Subcutaneous adipose tissue (tissue), 4 donors: ENCODE measurements around the gene IFNLR1. TPM values are rescaled to one million over a fixed set of nuclear protein-coding genes. Genes with fewer than 3 reads are reported as not detected.

Source experiments
- total RNA-seq, 4 donors: library from RNA; depleted of rRNA; stranded (reverse); fragments of >200 nt; gene quantifications; one replicate each; pipeline ENCODE4 v1.1.0, GENCODE V29; 2016
- TF ChIP-seq, protein P1 (sequence below): fragments of 450-650 bp; IDR thresholded peaks from one replicate; pipeline ENCODE4 v1.5.1; 2016; ENCODE audit warnings: low read depth, mild to moderate bottlenecking, control low read depth, antibody characterized with exemption, moderate library complexity

IFNLR1 gene
- total RNA-seq, 4 donors from 2014 or later, result 0.22 to 6.1 (median 0.49) TPM; not detected in 1

GRCh38 chr1:24114753-24115152 lies 72.3 kb downstream of the IFNLR1 start:
- TF ChIP-seq, protein P1, sequence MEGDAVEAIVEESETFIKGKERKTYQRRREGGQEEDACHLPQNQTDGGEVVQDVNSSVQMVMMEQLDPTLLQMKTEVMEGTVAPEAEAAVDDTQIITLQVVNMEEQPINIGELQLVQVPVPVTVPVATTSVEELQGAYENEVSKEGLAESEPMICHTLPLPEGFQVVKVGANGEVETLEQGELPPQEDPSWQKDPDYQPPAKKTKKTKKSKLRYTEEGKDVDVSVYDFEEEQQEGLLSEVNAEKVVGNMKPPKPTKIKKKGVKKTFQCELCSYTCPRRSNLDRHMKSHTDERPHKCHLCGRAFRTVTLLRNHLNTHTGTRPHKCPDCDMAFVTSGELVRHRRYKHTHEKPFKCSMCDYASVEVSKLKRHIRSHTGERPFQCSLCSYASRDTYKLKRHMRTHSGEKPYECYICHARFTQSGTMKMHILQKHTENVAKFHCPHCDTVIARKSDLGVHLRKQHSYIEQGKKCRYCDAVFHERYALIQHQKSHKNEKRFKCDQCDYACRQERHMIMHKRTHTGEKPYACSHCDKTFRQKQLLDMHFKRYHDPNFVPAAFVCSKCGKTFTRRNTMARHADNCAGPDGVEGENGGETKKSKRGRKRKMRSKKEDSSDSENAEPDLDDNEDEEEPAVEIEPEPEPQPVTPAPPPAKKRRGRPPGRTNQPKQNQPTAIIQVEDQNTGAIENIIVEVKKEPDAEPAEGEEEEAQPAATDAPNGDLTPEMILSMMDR, result no peak

DNA sequence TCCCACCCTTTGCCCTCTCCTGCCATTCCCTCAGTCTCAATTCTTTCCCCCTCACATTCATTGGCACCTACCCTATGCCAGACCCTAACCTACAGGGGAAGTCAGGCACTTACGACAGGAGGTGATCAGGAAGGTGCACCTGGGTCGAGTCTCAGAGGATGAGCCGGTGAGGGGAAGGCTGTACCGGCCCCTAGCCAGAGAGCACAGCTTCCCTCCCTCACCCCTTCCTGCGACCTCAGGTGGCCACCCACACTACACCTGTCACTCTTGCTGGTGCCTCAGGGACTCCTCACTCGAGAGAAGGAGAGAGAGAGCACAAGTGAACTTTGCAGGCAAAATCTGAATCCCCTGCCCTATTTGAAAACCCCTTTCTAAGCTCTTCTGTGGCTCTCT lies 73.5 kb downstream of the IFNLR1 start:
- TF ChIP-seq, protein P1, result no peak

DNA sequence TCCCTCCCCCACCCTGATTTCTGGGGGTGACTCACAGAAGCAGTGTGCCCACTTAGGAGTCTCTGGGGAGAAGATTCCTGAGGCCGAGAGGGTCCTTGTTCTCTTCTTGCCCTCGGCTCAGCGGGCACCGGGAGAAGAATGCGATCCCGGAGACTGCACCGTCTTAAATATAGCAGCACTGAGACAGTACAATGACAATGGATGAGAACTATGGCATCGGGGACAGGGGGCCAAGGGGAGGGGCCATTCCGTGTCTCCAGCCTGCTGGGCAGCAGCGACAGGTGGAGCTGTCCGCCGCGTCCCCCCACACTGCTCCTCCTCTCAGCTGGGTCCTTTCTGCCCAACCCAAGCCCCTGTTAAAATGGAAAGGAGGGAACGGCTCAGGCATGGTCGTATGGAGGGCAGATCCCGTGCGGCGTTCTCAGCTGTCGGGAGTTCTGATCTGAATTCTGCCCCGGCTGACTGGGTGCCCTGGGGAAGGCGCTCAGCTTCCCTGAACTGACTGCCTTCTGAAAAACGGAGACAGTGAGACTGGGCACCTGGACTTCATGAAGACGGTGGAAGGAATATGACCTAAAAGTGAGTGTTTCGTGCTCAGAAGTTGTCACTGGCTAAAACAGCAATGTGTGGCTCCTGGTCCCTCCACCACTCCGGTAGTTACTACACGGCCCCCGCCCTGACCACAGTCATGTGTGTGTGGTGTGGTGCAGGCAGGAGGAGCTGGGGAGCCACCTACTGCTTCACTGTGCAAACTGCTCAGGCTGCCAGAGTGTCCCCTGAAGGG lies 74.9 kb downstream of the IFNLR1 start, which contains the start of gene MYOM3:
Gene MYOM3 (minus strand): TSS at position 140 of the 784 bp plus-strand sequence. CDS start 3,499 bp downstream, outside the sequence.
- TF ChIP-seq, protein P1, result no peak

- TF ChIP-seq, protein P1, result no peak
Measured at GRCh38 chr1:24111262-24111995, 75.7 kb downstream of the IFNLR1 start.

GRCh38 chr1:24110642-24111261 lies 76.3 kb downstream of the IFNLR1 start:
- TF ChIP-seq, protein P1, result no peak

GRCh38 chr1:24109686-24110475 lies 77.2 kb downstream of the IFNLR1 start:
- TF ChIP-seq, protein P1, result no peak

DNA sequence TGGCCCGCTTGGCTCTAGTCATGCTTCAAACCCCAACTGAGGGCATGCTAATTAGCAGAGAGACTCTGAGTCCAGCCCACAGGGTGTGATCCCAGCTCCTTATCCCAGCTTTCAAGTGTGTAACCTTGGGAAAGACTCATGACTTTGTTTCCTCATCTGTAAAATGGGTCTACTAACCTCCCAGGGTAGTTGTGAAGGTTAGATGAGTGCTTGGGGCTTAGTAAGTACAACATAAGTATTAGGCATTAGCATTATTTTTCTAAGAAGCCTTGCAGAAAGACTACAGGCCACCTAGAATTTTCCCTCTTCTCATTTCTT lies 78.0 kb downstream of the IFNLR1 start:
- TF ChIP-seq, protein P1, result no peak
